NB4 (cell line): ENCODE data around the gene CNTFR.

Experiments used
- CTCF ChIP-seq: IDR thresholded peaks from one replicate; pipeline ENCODE4 v1.5.1; 2012; ENCODE audit warnings: low read depth, low read length
- MYC ChIP-seq: IDR thresholded peaks from 2 replicates; pipeline ENCODE4 v1.6.1; 2011; ENCODE audit warnings: low read depth, low read length
- POLR2A ChIP-seq: IDR thresholded peaks from 2 replicates; pipeline ENCODE4 v1.6.1; 2011; ENCODE audit warnings: mild to moderate bottlenecking; ENCODE audit not compliant: insufficient read length; ENCODE audit errors: extremely low read depth

GRCh38 chr9:34627716-34628655, 38.5 kb upstream of the CNTFR start:
- TF ChIP-seq CTCF (no peak), MYC (no peak), POLR2A (no peak)
